ENCODE results near the gene HS3ST2.

- no peak for TF ChIP-seq CTCF (IDR thresholded peaks at IDR 0.05)
- TF ChIP-seq FOXJ3 (CRISPR knock-in tag; IDR thresholded peaks at IDR 0.05), result no peak
- TF ChIP-seq REST (IDR thresholded peaks at IDR 0.05; ENCODE audit: low read depth, low read length), result no peak
- no peak for TF ChIP-seq EZH2phosphoT487 (IDR thresholded peaks at IDR 0.05; ENCODE audit: borderline replicate concordance, low read depth)
- TF ChIP-seq NFIC (IDR thresholded peaks at IDR 0.05; ENCODE audit: borderline replicate concordance), result no peak
- TF ChIP-seq RXRA (IDR thresholded peaks at IDR 0.05; ENCODE audit: borderline replicate concordance, low read depth), result no peak
- no peak for TF ChIP-seq POLR2AphosphoS5 (IDR thresholded peaks at IDR 0.05; ENCODE audit: low read depth, low read length)
- TF ChIP-seq PBX3 (IDR thresholded peaks at IDR 0.05), result no peak
These were observed 48.5 kb upstream of the HS3ST2 start for GRCh38 chr16:22765479-22765878.
